GM19099 (cell line): ENCODE results near the gene ATP9B.

Source experiments
- POLR2A ChIP-seq: IDR thresholded peaks from 3 replicates; pipeline ENCODE4 v1.6.1; 2011; ENCODE audit warnings: low read depth; ENCODE audit not compliant: insufficient read length; ENCODE audit errors: extremely low read depth

ATP9B gene

GRCh38 chr18:79234438-79234837 lies 165.2 kb downstream of the ATP9B start:
- no peak for TF ChIP-seq POLR2A

- TF ChIP-seq POLR2A, result no peak
These were observed 170.4 kb downstream of the ATP9B start for GRCh38 chr18:79239631-79240030.

DNA sequence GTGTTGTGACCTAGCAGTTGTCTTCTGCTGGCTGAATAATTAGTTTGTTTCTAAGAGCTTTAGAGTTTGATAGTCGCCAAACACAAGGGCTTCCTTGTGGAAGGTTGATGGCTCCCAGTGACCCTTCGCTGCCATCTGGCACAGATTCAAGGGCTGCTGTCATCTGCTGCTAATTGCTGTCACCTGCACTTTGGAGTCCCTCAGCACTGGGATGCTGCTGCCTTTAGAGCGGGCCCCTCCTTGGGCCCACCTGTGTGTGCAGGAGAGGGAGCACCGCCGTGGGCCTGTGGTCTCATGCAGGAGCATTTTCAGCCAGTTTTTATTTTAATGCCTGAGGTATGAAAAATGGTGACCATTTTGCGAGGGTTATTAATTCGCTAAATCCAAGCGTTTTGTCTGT lies 172.6 kb downstream of the ATP9B start:
- no peak for TF ChIP-seq POLR2A

DNA sequence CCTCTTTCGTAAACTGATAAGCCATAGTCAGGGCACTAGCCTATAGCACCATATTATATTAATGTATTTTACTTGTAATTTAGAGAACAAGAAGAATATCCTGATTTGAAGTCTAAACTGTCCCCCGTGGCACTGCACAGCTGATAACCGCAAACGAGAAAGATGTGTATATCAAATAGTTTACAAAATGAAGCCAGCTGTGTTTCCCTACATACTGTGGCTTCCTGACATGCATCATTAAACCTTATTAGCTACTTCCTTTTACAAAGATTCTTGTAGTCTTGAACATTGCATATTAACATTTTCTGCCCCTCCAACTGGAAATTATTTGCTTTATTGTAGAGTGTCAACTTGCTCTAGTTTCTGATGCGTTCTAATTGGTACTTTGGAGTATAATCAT lies 173.1 kb downstream of the ATP9B start:
- no peak for TF ChIP-seq POLR2A

GRCh38 chr18:79245517-79246001 lies 176.4 kb downstream of the ATP9B start:
- TF ChIP-seq POLR2A, result no peak

DNA sequence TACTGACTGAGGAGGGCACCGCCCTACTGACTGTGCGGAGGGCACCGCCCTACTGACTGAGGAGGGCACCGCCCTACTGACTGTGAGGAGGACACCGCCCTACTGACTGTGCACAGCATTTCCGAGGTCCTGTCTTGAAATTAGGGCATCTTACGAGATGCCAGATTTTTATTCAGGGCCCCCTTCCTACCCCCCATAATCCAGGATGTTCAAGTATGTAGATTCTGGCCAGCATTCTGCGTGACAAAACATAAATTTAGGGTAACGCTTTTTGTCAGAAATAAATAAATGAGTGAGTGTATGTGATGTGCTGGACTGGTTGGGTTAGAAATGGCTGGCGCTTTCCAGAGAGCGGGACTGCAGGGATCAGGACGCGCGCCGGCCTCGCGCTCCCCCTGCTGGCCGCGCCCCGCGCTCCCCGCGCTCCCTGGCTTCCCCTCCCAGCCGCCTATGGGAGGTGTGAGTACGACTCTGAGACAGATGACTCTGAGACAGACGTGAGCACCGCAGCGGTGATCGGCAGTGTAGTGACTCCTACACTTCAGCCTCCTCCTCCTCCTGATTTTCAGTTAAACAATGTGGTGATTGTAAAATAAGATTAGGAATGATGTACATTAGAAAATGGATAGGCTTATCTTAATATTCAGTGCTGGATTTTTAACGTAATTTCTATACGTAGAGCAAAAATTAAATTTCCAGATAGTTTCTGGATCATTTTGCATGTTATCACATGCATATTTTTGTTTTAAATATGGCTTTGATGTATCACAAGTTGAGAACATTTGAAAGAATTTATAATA lies 177.3 kb downstream of the ATP9B start:
- TF ChIP-seq POLR2A, result no peak

- TF ChIP-seq POLR2A, result no peak
These were observed 179.4 kb downstream of the ATP9B start for GRCh38 chr18:79248495-79249060.

- TF ChIP-seq POLR2A, result no peak
These were observed 181.2 kb downstream of the ATP9B start for GRCh38 chr18:79250301-79250981.

- no peak for TF ChIP-seq POLR2A
These were observed 181.8 kb downstream of the ATP9B start for GRCh38 chr18:79251021-79251420.

GRCh38 chr18:79252904-79253633 lies 183.9 kb downstream of the ATP9B start:
- TF ChIP-seq POLR2A, result no peak

DNA sequence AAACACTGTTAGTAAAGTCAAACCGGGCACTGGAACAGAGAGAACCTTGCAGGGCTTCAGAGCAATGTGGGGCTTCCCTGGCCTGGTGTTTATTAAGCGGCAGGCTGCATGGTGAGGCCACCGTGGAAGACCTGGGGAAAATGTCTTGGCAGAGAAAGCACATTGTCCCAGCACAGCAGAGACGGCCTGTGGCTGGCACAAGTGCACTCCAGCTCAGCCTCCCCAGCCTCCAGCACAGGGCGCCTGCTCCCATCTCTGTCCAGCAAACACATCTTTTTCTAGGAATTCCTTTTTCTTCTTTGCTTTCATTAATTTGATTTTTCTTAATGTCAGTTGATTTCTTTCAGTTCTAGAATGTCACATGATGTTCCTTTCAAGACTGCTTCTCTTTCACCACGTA lies 188.3 kb downstream of the ATP9B start:
- TF ChIP-seq POLR2A, result no peak

DNA sequence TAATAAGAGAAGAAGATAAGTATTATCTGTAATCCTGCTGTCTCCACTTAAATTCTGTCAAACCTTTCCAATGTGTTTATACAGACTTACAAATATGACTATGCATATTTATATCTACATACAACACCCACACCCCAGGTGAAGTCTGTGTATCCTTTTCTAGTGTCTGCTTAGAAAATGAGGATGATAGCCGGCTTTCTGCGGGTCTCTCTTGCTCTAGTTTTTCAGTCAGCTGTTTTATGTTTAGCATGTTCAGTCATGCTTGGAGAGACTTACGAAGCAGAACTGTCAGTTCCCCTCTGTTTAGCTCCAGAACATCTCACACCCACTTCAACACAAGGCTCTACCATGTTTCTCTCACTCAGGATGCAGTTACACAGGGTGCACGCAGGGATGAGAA lies 189.3 kb downstream of the ATP9B start:
- no peak for TF ChIP-seq POLR2A

DNA sequence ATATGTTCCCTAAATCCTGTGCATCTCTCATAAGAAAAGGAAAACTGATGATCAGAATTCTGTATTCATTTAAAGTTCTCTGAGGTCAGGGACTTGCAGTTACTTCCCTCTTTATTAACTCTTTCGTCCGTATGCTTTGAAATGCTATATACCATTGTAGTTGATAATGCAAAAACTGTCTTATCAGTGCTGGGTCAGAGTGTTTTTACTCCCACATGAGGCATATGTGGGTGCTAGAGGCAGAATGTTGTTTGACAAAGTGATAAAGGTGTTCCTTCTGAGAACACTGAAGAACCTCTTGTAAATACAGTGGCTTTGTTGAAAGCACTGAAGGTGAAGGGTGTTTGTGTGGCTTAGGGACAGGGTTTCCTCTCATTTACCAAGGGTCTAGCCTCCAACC lies 190.0 kb downstream of the ATP9B start:
- no peak for TF ChIP-seq POLR2A

GRCh38 chr18:79260023-79260422 lies 190.8 kb downstream of the ATP9B start:
- no peak for TF ChIP-seq POLR2A

GRCh38 chr18:79260510-79260909 lies 191.3 kb downstream of the ATP9B start:
- no peak for TF ChIP-seq POLR2A

DNA sequence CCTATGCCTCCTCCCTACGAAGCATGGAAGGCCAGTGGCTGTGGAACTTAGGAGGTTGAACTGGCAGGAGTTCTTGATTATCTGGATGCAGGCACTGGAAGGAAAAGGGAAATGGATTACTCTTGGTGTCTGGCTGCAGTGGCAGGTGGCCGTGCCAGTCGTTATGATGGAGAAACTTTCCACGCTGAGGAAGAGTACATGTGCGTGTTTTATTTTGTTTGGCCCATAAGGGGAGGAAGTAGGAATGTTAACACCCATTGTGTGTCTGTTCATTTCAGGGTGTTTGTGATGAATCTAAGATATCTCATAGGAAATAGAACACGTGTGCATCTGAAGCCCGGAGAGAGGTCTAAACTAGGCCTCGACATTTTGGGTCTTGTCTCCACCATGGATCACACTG lies 203.7 kb downstream of the ATP9B start:
- no peak for TF ChIP-seq POLR2A

DNA sequence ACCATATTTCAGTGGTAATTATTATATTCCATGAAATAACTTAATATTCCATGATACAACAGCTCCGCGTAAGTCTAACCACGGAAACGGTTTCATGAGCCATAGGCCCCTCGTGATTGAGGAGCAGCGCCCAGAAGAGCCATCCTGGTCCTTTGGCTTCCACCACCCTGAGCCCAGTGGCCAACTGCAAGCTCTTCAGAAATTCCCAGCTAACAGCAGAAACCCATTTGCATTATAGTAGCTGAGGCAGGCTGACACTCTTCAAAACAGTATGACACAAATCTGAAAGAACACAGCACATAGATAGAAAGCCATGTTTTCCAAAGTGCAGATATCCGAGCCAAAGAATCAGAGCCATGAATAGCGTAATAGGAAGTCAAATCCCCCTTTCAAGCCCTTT lies 205.6 kb downstream of the ATP9B start:
- TF ChIP-seq POLR2A, result no peak
